Activated CD4-positive, alpha-beta T cell treated with anti-CD3 and anti-CD28 coated beads for 36 hours (primary cell): ENCODE results near the gene C1QTNF3. TPM values are rescaled to one million over a fixed set of nuclear protein-coding genes. Genes with fewer than 3 reads are reported as not detected.

ENCODE experiments used
- ATAC-seq: fragments of 200-7000 bp; cut with Tn5 transposase; one replicate; pipeline ENCODE4 v1.10.0; 2021; ENCODE audit warnings: mild to moderate bottlenecking, moderate library complexity
- CTCF ChIA-PET: fragments of 350-600 bp; sonication (Branson Sonifier 250); formaldehyde crosslinking; loops from one replicate; lab custom pipeline; 2021; ENCODE audit warnings: antibody characterized with exemption; lab: Charles Lee
- POLR2A ChIA-PET: fragments of 350-600 bp; sonication (Branson Sonifier 250); formaldehyde crosslinking; loops from one replicate; lab custom pipeline; 2021; ENCODE audit warnings: antibody characterized with exemption, inconsistent platforms; lab: Charles Lee
- DNase-seq: peaks from one replicate; pipeline ENCODE4 v3.0.0-alpha.2; 2020
- H3K27ac Mint-ChIP-seq: one replicate; pipeline ENCODE4 v1.8.0; 2021; ENCODE audit warnings: mixed read lengths
- H3K27me3 Mint-ChIP-seq: one replicate; pipeline ENCODE4 v1.8.0; 2021; ENCODE audit warnings: mixed read lengths
- H3K36me3 Mint-ChIP-seq: one replicate; pipeline ENCODE4 v1.8.0; 2021; ENCODE audit warnings: low read depth, mixed read lengths
- H3K4me1 Mint-ChIP-seq: one replicate; pipeline ENCODE4 v1.8.0; 2021; ENCODE audit warnings: mixed read lengths
- H3K4me3 Mint-ChIP-seq: one replicate; pipeline ENCODE4 v1.8.0; 2021; ENCODE audit warnings: mild to moderate bottlenecking, moderate library complexity, mixed read lengths
- H3K9me3 Mint-ChIP-seq: one replicate; pipeline ENCODE4 v1.8.0; 2021; ENCODE audit warnings: low read depth, mixed read lengths
- intact Hi-C, 2 experiments: fragments of 100-400 bp; cut with DNase I in 1 of 2; cut with micrococcal nuclease in 1 of 2; formaldehyde crosslinking; loops; one replicate each; pipeline versions ENCODE4 v1.14.2 to v1.15.1; 2022 to 2024; cut with DNase I, micrococcal nuclease
- total RNA-seq, 2 experiments: library from RNA; stranded (reverse); gene quantifications; one replicate each; pipeline ENCODE4 v1.2.3, GENCODE V29; 2021

The C1QTNF3 gene
- total RNA-seq, 2 experiments from 2014 or later: 1.5 to 2.4 TPM

DNA sequence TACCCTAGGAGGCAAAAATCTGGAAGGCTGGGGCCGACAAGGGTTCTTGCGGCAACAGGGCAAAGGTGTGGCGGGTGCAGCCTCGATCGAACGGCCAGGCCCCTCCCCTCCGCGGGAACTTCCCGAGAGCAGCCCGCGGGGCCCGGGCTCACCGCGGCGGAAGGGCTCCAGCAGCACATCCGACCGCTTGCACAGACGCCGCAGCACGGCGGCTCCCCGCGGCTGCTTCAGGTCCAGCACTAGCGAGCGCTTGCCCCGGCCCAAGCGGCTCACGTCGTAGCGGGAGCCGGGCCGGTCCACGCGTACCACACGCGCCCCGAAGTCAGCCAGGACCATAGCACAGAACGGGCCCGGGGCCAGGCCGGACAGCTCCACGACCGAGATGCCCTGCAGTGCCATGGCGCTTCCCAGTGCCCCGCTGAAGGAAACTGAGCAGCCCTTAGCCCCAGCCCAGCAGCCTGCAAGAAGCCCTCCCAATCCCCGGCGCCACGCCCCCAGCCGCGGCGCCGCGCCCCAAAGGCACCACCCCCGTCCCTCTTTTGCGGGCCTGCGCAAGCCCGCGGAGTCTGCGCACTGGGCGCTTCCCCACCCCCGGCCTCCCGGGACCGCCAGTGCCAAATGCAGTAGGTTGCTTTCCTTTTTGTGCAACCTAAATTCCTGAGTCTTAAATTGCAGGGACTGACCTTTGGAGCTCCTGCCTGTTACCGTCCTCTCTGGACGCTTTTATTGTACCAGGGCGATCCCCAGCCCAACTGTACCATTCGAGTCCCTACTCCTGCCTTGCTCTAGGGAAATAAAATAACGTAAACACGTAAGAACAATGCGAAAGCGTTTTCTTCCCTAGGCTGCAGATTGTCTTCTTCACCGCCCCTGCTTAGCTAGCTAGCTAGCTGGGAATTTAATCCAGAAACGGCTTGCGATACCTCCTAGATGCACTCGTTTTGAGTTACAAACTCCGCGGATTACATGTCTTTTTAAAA lies 35.1 kb downstream of the C1QTNF3 start, which contains the start of gene AMACR:
Gene AMACR, minus strand, starts transcription at position 430 of the 980 bp plus-strand sequence. Its CDS starts 31 bp downstream, at position 399.
- Mint-ChIP-seq H3K36me3 (peaks cover 2% of the 10 kb centered on the region), H3K4me1 (peaks cover 32% of the 10 kb centered on the region), H3K9me3 (no peaks in the 10 kb centered on the region), H3K27me3 (no peaks in the 10 kb centered on the region), H3K4me3 (peak within 1 kb of the TSS; percentile 77), H3K27ac (peak within 1 kb of the TSS; percentile 90)
- DNase-seq (peak; percentile 96), ATAC-seq (peak; percentile 95)
- POLR2A ChIA-PET: interaction anchor here (1.2 kb wide), 1 partner anchor 14 kb away, joined by 3 read pairs; no protein-coding TSS in a partner anchor
- intact Hi-C loops: loop anchor here (1.0 to 10.0 kb wide), 8 partner anchors 567 to 1696 kb away; partner anchors contain the start of genes DNAJC21 (in 2 of the 2), TARS1 (in 2 of the 2), BRIX1 (in 1 of the 2) and MTMR12 (in 1 of the 2)
- CTCF ChIA-PET: interaction anchor here (0.5 to 2.0 kb wide), 6 partner anchors 9 to 476 kb away, joined by 3 to 9 read pairs (median 5); no protein-coding TSS in a partner anchor

DNA sequence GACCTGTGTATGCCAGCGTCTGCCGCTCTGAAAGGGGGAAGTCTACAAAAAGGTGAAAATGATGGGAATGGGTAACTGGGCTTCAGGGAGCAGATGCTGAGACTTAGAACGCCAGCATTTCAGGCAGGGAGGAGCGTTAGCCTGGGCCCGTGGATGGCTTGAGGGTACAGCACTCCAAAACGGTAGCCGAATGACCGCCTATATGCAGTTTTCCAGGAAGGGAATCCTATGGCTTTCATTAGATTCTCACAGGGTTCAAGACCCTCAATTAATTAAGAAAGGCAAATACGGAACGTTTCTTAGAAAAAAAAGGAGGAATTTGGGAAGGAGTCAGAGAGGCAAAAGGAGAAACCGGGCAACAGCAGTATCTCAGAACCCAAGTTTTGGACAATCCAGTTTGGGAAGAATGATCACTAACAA lies 35.8 kb downstream of the C1QTNF3 start:
- ChIA-PET CTCF (interaction anchor here (0.6 to 2.0 kb wide), 3 partner anchors 10 to 477 kb away, joined by 3 to 9 read pairs (median 4); no protein-coding TSS in a partner anchor), POLR2A (interaction anchor here (1.2 kb wide), 1 partner anchor 15 kb away, joined by 3 read pairs; no protein-coding TSS in a partner anchor)
- no peak for ATAC-seq
- intact Hi-C loops: loop anchor here (5.0 to 10.0 kb wide), 3 partner anchors 918 to 1695 kb away; partner anchors contain the start of genes DNAJC21 (in 1 of the 2) and MTMR12 (in 1 of the 2)
- peak overlapping the region; percentile 77 for H3K4me3 Mint-ChIP-seq
- peak overlapping the region; percentile 89 for H3K27ac Mint-ChIP-seq
- no peak for DNase-seq
- H3K36me3 Mint-ChIP-seq: peaks cover 2% of the 10 kb centered on the region
- H3K9me3 Mint-ChIP-seq: no peaks in the 10 kb centered on the region
- H3K27me3 Mint-ChIP-seq: no peaks in the 10 kb centered on the region
- H3K4me1 Mint-ChIP-seq: peaks cover 32% of the 10 kb centered on the region

DNA sequence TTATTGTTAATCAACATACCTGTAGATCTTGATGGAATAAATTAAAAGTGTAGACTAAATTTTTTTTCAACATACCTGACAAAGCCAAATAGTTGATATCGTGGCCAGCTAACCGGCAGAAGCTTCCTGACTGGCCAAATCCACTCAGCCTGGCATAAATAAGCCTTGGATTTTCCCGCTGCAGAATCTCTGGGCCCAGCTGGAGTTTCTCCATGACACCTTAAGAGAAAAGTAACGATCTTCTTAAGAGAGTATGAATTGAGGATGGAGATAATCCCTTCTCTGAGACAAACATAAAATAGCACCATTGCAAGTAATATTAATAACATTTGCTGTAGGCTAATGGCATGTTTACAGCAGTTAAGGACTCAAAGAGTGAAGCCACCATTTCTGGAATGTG lies 37.3 kb downstream of the C1QTNF3 start:
- DNase-seq (no peak), ATAC-seq (no peak)
- Mint-ChIP-seq H3K36me3 (peaks cover 2% of the 10 kb centered on the region), H3K27ac (no peak overlapping the region), H3K9me3 (no peaks in the 10 kb centered on the region), H3K27me3 (no peaks in the 10 kb centered on the region), H3K4me3 (no peak overlapping the region), H3K4me1 (peaks cover 32% of the 10 kb centered on the region)
- ChIA-PET CTCF (interaction anchor here (1.4 to 2.0 kb wide), 2 partner anchors 8 to 11 kb away, joined by 3 to 9 read pairs; no protein-coding TSS in a partner anchor), POLR2A (no interaction called here)
- intact Hi-C loops: loop anchor here (5.0 to 10.0 kb wide), 3 partner anchors 919 to 1693 kb away; partner anchors contain the start of genes DNAJC21 (in 1 of the 2) and MTMR12 (in 1 of the 2)

DNA sequence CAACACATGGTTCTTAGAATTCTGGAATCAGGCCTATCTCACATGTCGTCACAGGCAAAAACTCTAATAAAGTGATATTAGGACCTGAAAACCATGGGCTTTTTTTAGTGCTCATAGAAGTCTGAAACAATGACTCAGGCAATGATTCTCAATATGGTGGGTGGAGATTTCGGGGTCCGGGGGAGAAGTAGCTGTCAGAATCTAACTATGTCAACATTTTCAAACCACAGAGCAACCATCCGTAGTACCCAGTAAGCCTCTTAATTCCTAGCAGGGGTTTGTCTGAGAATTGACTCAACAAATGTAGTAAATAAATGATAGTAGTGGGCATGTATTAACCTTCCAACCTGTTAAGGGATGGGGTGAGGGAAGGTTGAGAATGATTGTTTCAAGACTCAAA lies 37.8 kb downstream of the C1QTNF3 start:
- Mint-ChIP-seq H3K27me3 (no peaks in the 10 kb centered on the region), H3K36me3 (peaks cover 2% of the 10 kb centered on the region), H3K9me3 (no peaks in the 10 kb centered on the region), H3K27ac (no peak overlapping the region), H3K4me1 (peaks cover 32% of the 10 kb centered on the region), H3K4me3 (no peak overlapping the region)
- ATAC-seq: no peak
- intact Hi-C loops: loop anchor here (5.0 to 10.0 kb wide), 3 partner anchors 920 to 1693 kb away; partner anchors contain the start of genes DNAJC21 (in 1 of the 2) and MTMR12 (in 1 of the 2)
- DNase-seq: no peak
- POLR2A ChIA-PET: no interaction called here
- CTCF ChIA-PET: interaction anchor here (1.4 kb wide), 1 partner anchor 10 kb away, joined by 3 read pairs; no protein-coding TSS in a partner anchor

DNA sequence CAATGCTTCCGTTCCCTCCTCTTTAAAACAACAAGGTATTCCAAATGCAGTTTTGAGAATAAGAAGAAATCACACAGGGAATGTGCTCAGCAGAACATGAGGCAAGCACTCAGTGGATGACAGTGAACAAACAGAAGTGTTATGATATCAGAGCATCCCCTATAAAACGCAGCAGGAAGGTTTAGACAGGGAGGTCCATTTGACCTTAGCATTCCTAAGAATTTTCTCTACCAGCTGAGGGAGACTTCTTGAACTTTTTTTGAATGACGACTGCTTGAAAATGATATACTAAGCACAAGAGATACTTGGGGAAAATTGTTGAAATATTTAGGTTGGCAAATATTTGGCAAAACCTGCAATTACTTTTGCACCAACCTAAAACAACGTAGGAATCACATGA lies 39.1 kb downstream of the C1QTNF3 start:
- H3K27ac Mint-ChIP-seq: no peak overlapping the region
- intact Hi-C loops: loop anchor here in 1 of 2 experiments (10.0 kb wide), 1 partner anchor 921 kb away; the partner anchor contains the start of gene DNAJC21
- ATAC-seq (no peak), DNase-seq (no peak)
- peaks cover 27% of the 10 kb centered on the region for H3K4me1 Mint-ChIP-seq
- CTCF ChIA-PET: no interaction called here
- POLR2A ChIA-PET: no interaction called here
- no peak overlapping the region for H3K4me3 Mint-ChIP-seq
- no peaks in the 10 kb centered on the region for H3K27me3 Mint-ChIP-seq
- no peaks in the 10 kb centered on the region for H3K9me3 Mint-ChIP-seq
- H3K36me3 Mint-ChIP-seq: peaks cover 2% of the 10 kb centered on the region

DNA sequence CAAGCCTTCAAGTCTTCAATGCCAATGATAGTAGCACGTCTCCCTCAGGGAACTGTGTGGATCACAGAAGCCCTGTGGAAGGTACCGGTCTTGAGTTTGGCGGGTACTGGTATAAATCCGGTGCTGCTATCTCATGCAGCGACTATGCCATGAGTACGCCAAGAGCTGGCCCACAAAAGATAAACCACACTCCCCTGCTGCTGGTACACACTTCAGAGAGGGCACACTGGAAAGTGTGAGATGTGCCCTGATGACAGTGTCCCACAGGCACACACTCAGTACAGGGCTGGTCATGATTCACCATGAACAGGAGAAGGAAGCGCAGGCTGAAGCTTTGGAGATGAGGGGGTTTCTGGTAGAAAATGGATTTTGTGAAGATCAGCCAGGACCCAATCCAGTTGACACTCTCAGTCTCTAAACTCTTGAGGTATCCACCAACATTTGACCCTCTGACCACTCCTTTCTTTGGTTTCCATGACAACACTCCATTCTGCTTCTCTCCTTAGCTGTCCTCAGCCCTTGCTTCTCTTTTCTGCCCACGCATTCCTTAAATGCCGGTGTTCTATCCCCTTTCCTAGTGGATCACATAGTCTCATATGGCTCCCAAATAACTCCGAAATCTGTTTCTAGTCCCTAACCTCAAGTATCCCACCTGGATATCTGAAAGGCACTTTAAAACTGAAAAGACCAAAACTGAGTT lies 40.2 kb downstream of the C1QTNF3 start:
- no peak overlapping the region for H3K27ac Mint-ChIP-seq
- CTCF ChIA-PET: interaction anchor here (0.7 kb wide), 1 partner anchor 1219 kb away, joined by 3 read pairs; no protein-coding TSS in a partner anchor
- ATAC-seq: peak; percentile 7

DNA sequence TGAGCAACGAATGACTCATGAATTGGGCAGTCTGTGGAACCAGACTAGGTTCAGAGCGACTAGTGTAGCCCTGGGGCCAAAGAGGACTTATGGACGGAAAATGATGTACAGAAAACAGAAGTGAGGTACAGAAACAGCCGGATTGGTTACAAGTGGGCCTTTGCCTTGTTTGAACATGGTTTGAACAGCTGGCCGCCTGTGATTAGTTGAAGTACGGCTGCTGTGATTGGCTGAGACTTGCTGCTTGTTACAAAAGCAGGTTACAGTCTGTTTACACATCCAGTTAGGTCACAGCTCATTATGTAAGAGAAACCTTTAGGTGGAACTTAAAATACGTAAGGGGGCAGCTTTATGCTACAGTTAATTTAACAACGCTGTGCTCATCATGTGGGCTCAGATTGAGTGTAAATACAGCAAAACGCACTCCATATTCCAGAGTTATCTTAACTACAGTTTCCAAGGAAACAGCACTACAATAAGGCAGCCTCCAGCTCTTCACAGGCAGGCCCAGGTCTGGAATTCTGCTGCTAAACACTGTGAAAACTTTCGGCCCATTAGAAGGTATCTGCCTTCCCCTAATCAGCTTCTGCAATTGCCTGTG lies 41.7 kb downstream of the C1QTNF3 start:
- ChIA-PET POLR2A (no interaction called here), CTCF (interaction anchor here (1.2 kb wide), 1 partner anchor 19 kb away, joined by 3 read pairs; no protein-coding TSS in a partner anchor)
- peaks cover 18% of the 10 kb centered on the region for H3K4me1 Mint-ChIP-seq
- peaks cover 4% of the 10 kb centered on the region for H3K36me3 Mint-ChIP-seq
- ATAC-seq (no peak), DNase-seq (no peak)
- H3K4me3 Mint-ChIP-seq: no peak overlapping the region
- H3K9me3 Mint-ChIP-seq: no peaks in the 10 kb centered on the region
- H3K27ac Mint-ChIP-seq: no peak overlapping the region
- H3K27me3 Mint-ChIP-seq: no peaks in the 10 kb centered on the region
- intact Hi-C loops: loop anchor here in 1 of 2 experiments (10.0 kb wide), 1 partner anchor 923 kb away; the partner anchor contains the start of gene DNAJC21

More for the DNA sequence above, 40.2 kb downstream of the C1QTNF3 start:
- H3K4me1 Mint-ChIP-seq: peaks cover 21% of the 10 kb centered on the region
- no peaks in the 10 kb centered on the region for H3K27me3 Mint-ChIP-seq
- POLR2A ChIA-PET: no interaction called here
- H3K36me3 Mint-ChIP-seq: peaks cover 2% of the 10 kb centered on the region
- intact Hi-C loops: loop anchor here in 1 of 2 experiments (10.0 kb wide), 1 partner anchor 922 kb away; the partner anchor contains the start of gene DNAJC21
- no peak overlapping the region for H3K4me3 Mint-ChIP-seq
- no peak for DNase-seq
- H3K9me3 Mint-ChIP-seq: no peaks in the 10 kb centered on the region

DNA sequence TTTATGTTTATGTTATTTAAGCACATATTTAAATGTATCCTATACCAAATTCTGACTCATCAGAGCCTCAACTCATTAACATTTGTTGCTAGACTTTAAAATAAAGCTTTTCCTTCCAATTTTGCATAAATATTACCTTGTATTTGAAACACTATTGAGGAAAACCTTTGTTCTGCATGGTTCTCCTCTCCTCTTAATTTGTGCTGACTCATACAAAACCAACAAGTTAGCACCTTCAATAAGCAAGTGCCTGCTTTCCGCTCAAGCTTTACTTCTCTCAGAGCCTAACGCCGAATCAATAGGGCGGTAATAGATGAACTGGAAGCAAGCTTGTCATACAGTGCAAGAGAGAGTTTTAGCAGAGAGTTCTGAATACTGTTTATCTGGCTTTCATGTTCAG lies 43.0 kb downstream of the C1QTNF3 start:
- H3K36me3 Mint-ChIP-seq: peaks cover 4% of the 10 kb centered on the region
- CTCF ChIA-PET: interaction anchor here (0.6 to 1.4 kb wide), 3 partner anchors 12 to 57 kb away, joined by 3 read pairs; no protein-coding TSS in a partner anchor

DNA sequence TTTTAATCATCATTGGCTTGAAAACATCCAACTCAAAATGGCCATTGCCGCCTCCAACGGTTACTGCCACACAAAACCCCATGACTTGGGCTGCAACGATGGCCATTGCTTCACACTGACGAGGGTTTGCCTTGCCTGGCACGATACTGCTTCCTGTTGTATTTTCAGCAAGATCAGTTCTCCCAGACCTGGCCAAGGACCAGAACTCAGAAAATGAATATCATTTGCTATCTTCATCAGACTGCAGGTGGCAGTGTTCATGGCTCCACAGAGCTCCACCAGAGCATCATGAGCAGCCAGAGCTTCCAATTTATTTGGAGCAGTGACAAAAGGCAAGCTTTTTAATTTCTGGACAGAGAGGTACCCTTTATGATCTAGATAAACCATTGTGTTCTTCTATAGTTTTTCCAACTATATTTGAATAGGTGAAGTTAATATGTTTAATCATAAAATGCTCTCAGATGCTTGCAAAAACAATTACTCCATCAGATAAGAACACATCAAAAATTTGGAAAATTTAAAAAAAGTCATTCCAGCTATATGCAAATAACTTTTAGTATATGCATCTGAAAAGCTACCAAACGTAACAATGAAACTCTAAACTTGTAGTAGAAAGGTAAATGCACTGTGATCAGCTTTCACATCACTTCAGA lies 45.6 kb downstream of the C1QTNF3 start:
- Mint-ChIP-seq H3K27me3 (no peaks in the 10 kb centered on the region), H3K4me1 (peaks cover 6% of the 10 kb centered on the region), H3K4me3 (no peak overlapping the region), H3K27ac (no peak overlapping the region), H3K9me3 (no peaks in the 10 kb centered on the region), H3K36me3 (peaks cover 6% of the 10 kb centered on the region)
- peak; percentile 44 for DNase-seq
- ChIA-PET POLR2A (no interaction called here), CTCF (interaction anchor here (0.9 to 2.7 kb wide), 9 partner anchors 9 to 467 kb away, joined by 3 to 12 read pairs (median 3); partner anchors contain the start of gene AMACR)
- intact Hi-C loops: loop anchor here (1.0 to 5.0 kb wide), 2 partner anchors 468 to 470 kb away; no protein-coding TSS in a partner anchor
- ATAC-seq: peak; percentile 66

More for the DNA sequence above, 43.0 kb downstream of the C1QTNF3 start:
- H3K9me3 Mint-ChIP-seq: no peaks in the 10 kb centered on the region
- no peak overlapping the region for H3K4me3 Mint-ChIP-seq
- H3K27me3 Mint-ChIP-seq: no peaks in the 10 kb centered on the region
- H3K4me1 Mint-ChIP-seq: peaks cover 6% of the 10 kb centered on the region
- POLR2A ChIA-PET: no interaction called here
- intact Hi-C loops: loop anchor here in 1 of 2 experiments (5.0 to 10.0 kb wide), 2 partner anchors 467 to 925 kb away; partner anchors contain the start of gene DNAJC21
- no peak overlapping the region for H3K27ac Mint-ChIP-seq
- ATAC-seq (no peak), DNase-seq (no peak)
